ENCODE measurements around the gene TNS3. TPM values are rescaled to one million over a fixed set of nuclear protein-coding genes. Genes with fewer than 3 reads are reported as not detected.

The TNS3 gene
- polyA plus RNA-seq, 1 of the 3 experiments (the other 2 are of a cell fraction): 72.3 TPM

GRCh38 chr7:47254081-47254977, 327.6 kb downstream of the TNS3 start (continued):
- TF ChIP-seq RCOR1 (IDR thresholded peaks at IDR 0.05; ENCODE audit: low read length) (peak; percentile 31; the same call in 1 of the 2 replicates), FOXM1 (IDR thresholded peaks at IDR 0.05; ENCODE audit: low read depth) (no peak), FOXJ3 (CRISPR knock-in tag; IDR thresholded peaks at IDR 0.05) (no peak), TAF1 (IDR thresholded peaks at IDR 0.05; ENCODE audit: borderline replicate concordance, low read depth, low read length) (0 out of 2 replicates have a peak, but pooled peaks have one; percentile 41), TEAD4 (IDR thresholded peaks at IDR 0.05; ENCODE audit: borderline replicate concordance, insufficient read depth) (no peak), USF2 (IDR thresholded peaks at IDR 0.05; ENCODE audit: borderline replicate concordance, low read depth, low read length) (no peak), SIN3A (IDR thresholded peaks at IDR 0.05; ENCODE audit: borderline replicate concordance, low read depth, low read length) (no peak), MXI1 (IDR thresholded peaks at IDR 0.05; ENCODE audit: low read depth, low read length) (peak; percentile 40), CTCF (IDR thresholded peaks at IDR 0.05) (peak; percentile 98), RAD21 (IDR thresholded peaks at IDR 0.05; ENCODE audit: low read length) (peak; percentile 66), POLR2AphosphoS5 (IDR thresholded peaks at IDR 0.05; ENCODE audit: low read depth, low read length) (peak; percentile 39), ELF1 (IDR thresholded peaks at IDR 0.05) (no peak), IRF3 (IDR thresholded peaks at IDR 0.05; ENCODE audit: low read depth, low read length) (no peak), PBX3 (IDR thresholded peaks at IDR 0.05) (no peak)

Measured in SK-N-SH (cell line).